RKO (cell line): ENCODE results near the gene DRP2.
"Not testable (repeated sequence)": the region's sequence is repeated elsewhere in the genome, so short reads cannot be mapped to it uniquely, and the experiment has no call there.

Experiments
- DNase-seq: peaks from one replicate; pipeline ENCODE4 v3.0.0-alpha.2; 2016; ENCODE audit warnings: low spot score

DRP2 gene

DNA sequence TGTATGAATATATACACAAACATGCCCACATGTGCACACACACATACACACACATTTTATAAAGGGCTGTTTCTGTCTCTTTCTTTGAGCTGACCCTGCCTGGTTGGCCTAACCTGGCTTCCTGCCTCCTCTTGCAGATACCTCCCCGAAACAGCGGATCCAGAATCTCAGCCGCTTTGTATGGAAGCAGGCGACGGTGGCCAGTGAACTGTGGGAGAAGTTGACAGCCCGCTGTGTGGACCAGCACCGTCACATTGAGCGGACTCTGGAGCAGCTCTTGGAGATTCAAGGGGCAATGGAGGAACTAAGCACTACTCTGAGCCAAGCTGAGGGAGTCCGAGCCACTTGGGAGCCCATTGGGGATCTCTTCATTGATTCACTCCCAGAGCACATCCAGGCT, 21.9 kb downstream of the DRP2 start:
- DNase-seq: no peak

DNA sequence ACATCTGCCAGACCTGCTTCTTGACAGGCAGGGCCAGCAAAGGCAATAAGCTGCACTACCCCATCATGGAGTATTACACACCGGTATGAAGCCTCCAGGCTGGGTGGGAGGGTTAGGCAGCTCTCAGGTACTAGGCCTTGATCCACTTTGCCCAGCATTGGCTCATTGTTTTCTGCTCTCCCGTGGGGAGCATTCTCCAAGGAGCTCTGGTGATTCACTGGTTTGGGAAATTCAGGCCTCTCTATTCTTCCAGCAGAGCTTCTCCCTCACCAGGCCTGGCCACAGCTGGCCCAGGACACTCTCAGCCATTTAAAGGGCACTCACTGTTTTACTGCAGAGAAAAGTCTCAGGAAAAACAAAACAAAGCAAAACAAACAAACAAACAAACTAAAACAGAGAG, 33.0 kb downstream of the DRP2 start:
- no peak for DNase-seq

DNA sequence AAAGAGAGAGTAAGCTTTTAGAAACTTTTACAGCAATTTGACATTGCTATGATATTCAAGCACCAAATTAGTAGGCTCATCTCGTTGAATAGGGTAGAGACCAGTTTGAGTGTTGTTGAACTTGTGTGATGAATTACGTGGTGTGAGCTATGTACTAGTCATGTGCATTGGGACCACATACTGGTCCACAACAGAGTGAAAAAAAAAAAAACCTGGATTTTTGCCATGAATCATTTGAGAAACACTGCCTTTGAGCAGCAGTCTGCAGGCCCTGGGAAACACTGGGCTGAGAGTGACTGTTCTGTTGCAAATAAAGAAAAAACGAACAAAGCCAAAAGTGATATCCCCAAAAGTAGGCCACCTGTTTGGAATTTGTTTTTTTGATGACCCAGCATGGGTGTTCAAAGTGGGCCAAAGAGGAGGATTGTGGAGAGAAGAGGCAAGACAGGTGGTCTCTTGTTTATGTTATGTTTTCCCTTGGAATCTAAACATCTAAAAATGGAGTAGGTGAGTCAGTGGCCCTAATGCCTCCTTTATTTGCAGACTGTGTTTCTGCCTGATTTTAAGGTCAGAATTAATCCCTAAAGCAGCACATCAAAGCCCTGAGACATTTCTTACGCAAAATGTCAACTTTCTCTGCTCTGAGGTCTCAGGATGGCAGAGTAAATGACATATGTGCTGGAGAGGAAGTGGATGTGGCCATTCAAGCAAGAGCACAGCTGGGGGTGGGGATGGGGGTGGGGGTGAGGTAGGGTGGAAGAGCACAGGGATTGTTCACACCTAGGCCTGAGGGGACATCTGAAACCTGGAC, 38.1 kb downstream of the DRP2 start:
- DNase-seq: peak; percentile 2

DNA sequence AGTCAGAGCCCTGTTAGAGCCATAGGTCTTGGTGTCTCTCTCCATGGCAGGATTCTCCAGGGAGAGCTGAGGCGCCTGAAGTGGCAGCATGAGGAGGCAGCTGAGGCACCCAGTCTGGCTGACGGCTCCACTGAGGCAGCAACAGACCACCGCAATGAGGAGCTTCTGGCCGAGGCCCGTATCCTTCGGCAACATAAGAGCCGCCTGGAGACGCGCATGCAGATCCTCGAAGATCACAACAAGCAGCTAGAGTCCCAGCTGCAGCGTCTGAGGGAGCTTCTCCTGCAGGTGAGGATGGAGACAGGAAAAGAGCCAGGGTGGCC, 38.6 kb downstream of the DRP2 start:
- no peak for DNase-seq

DNA sequence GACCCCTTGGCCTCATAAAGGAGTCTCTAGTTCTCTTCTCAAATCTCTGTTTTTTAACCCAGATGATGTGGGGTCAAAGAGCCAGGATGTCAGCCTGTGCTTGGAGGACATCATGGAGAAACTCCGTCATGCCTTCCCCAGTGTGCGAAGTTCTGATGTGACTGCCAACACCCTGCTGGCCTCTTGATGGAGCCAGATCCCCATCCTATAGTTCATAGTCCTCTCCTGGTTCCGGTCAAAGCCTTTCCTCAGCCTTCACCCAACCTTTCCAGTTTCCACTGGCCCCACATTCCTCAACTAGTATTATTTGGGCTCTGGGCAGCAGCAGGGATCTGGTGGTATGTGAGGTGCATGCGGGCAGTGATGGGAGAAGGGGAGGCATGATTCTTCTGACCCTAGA, 40.8 kb downstream of the DRP2 start:
- DNase-seq: peak; percentile 33

DNA sequence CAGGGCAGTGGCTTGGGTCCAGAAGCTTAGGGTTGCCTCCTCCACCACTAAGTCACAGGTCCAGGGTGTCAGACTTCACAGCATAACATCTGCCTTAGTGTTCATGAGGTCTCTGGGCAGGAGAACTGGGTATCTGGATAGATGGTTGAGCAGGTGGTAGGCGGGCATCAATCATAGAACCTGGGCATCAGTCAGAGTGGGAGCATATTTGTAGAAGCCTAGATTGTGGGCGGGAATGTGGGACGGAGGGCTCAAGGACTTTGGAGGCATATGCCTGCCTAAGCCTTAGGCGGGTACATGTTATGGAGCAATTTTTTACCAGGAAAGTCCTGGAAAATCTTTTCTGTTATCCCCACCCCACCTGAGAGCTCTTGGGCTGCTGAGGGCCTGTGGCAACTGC, 43.0 kb downstream of the DRP2 start:
- no peak for DNase-seq

DNA sequence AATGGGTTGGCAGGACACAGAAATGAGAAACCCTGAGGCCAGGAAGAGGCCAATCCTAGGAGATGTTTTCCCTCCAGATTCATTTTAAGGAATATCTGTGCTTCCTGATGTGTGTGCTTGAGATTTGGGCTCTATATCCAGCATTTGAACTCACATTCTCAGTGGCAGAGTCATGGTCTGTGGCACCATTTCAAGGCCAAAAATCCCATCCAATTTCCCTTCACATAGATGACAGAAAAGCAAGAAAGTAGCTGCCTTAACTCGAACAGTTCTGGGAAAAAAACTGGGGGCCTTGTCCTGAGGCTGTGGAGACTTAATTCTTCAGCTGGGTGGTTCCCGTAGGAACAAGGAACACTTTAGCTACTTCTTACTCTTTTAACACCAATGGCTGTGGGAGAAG, 44.2 kb downstream of the DRP2 start:
- DNase-seq: no peak

DNA sequence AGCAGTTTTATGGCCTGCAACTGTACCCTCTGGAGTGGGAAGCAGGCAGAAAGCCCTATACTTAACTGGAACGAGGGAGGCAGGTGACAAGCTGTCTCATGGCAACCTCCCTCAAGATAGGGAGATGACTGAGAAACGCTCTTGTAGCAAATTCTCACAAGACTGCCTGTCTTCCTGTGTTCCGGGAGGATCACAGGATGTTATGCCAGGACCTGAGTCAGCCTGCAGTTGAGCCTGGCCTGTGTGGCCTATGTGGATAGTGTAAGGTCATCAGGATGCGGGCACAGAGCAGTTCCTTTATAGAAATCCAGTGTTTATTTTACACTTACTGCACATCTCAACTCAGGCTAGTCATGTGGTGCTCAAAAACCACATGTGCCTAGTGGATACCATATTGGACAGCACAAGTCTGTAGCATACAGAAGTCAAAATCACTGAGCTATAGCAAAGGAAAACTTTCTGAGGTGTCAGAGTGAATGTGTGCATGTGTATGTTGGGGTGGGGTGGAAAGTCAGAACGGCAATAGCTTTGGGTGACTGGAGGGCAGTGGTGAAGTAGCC, 46.4 kb downstream of the DRP2 start:
- peak; percentile 13 for DNase-seq

DNA sequence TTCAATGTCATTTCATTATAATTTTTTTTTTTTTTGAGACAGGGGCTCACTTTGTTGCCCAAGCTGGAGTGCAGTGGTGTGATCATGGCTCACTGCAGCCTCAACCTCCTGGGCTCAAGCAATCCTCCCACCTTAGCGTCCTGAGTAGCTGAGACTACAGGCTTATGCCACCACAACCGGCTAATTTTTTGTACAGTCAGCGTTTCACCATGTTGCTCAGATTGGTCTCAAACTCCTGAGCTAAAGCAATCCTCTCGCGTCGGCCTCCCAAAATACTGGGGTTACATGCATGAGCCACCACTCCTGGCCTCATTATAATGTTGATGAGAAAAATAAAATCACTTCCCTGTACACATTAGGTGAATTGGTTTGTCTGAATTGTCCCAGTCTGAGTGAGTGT, 54.6 kb downstream of the DRP2 start:
- DNase-seq: no peak

DNA sequence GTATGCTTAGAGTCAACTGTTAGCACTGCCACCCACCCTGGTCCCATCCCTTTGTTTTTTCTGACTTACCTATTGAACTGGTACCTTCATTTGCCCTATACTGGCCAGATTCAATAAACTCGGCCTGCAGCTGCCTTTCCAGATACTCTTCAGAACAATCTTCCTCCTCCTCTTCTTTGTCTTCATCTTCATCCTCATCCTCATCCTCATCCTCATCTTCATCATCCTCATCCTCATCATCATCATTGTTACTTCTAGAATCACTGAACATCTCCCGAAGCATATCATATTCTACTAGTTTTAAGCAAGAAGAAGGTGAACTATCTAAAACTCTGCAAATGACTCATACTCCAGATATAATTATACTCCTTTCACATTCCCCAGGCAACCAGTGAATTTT, 56.7 kb downstream of the DRP2 start:
- no peak for DNase-seq

DNA sequence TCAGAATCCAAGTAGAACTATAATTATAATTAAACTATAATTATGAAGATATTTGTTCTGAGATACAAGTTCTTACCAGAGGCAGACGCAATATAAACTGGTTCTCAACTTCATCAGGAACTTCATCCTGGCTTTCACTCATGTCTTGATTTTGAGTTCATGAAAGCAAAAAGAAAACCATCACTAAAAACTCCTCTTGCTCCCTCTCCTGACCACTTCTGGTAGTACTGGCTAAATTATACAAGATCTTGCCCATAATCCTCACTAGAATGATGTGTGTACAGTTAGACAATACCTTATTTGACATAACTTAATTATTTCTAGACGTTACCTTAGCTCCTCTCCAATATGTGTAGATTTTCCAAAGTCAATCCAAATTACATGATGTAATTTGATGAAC, 67.8 kb downstream of the DRP2 start:
- peak; percentile 59 for DNase-seq

DNA sequence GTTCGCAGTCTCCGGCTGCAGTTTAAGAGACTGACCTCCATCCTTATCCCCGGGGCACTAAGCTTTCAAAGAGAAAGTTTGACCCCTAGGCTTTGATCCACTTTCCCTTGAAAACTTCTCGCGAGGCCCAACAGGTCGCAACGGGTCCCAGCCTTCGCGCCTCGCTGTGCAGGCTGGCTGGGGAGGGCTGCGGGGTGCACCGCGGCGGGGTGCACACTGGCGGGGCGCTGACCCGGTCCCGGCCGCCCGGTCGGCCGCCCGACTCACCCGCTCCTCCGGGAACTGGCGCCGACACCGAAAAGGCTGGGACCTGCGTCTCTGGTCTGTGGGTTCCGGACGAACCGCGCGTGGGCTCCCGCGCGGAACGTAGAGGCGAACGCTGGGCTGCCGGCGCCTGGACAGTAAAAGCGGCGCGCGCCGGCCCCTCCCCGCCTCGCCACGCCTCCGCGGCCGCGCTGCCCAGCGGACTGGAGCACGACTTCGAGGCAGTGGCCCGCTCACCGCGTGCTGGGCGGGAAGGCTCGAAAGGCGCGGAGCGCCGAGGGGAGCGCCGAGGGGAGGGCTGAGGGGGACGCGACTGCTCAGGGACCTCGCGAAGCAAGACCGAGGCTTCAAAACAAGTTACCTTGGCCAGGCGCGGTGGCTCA, 71.5 kb downstream of the DRP2 start, which contains the start of gene TAF7L:
TSS of gene TAF7L (minus strand) at position 378 of the 647 bp plus-strand sequence. CDS start 3,791 bp downstream, outside the sequence.
- DNase-seq: no peak

DNA sequence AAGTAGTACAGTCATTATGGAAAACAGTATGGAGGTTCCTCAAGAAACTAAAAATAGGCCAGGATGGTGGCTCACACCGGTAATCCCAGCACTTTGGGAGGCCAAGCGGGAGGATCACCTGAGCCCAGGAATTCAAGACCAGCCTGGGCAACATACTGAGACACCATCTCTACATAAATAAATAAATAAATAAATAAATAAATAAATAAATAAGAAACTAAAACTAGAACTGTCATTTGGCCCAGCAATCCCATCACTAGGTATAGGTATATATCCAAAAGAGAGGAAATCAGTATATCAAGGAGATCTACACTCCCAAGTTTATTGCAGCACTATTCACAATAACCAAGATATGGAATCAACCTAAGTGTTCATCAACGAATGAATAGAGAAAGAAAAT, 76.0 kb downstream of the DRP2 start:
- not testable (repeated sequence) for DNase-seq

DNA sequence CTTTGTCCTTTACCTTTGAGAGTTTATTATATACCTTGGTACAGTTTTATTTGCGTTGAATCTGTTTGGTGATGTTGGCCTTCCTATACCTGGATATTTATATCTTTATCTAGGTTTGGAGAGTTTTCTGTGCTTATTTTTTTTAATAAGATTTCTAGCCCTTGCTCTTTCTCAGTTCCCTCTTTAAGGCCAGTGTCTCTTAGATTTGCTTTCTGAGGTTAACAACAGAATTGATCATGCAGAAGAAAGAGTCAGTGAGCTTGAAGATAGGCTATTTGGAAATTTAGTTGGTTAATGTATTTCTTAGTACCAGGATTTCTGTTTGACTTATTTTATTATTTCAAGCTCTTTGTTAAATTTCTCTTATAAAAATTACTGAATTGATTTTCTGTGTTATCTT, 84.2 kb downstream of the DRP2 start:
- DNase-seq: no peak
